Hair follicle dermal papilla cell (primary cell): ENCODE data around the gene C9orf72. TPM values are rescaled to one million over a fixed set of nuclear protein-coding genes. Genes with fewer than 3 reads are reported as not detected.

ENCODE experiments used
- total RNA-seq: library from RNA; depleted of rRNA; stranded (reverse); fragments of >200 nt; gene quantifications from 2 replicates; pipeline ENCODE4 v1.2.3, GENCODE V29; 2012

Gene C9orf72
- total RNA-seq = 3.9 and 4.5 TPM in 2 replicates

DNA sequence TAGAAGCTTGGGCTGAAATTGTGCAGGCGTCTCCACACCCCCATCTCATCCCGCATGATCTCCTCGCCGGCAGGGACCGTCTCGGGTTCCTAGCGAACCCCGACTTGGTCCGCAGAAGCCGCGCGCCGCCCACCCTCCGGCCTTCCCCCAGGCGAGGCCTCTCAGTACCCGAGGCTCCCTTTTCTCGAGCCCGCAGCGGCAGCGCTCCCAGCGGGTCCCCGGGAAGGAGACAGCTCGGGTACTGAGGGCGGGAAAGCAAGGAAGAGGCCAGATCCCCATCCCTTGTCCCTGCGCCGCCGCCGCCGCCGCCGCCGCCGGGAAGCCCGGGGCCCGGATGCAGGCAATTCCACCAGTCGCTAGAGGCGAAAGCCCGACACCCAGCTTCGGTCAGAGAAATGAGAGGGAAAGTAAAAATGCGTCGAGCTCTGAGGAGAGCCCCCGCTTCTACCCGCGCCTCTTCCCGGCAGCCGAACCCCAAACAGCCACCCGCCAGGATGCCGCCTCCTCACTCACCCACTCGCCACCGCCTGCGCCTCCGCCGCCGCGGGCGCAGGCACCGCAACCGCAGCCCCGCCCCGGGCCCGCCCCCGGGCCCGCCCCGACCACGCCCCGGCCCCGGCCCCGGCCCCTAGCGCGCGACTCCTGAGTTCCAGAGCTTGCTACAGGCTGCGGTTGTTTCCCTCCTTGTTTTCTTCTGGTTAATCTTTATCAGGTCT is at the start of gene C9orf72:
C9orf72 (minus strand) TSS at position 564 of the 716 bp plus-strand sequence. CDS start 6,361 bp downstream, outside the sequence.

GRCh38 chr9:27529316-27530278 is 43.7 kb downstream of the C9orf72 start, which contains the start of gene MOB3B:
TSS of gene MOB3B (minus strand) at chr9:27529814. CDS start at chr9:27455550, 74,264 bp downstream.

GRCh38 chr9:27524236-27524635 is 49.0 kb downstream of the C9orf72 start, which contains the start of gene IFNK:
TSS of gene IFNK (plus strand) at chr9:27524290. CDS start at chr9:27524337, 47 bp downstream.

Other genes starting within 250 kb of the C9orf72 start
- not detected in 2 replicates for gene IFNK, start 49.2 kb downstream of the C9orf72 start, total RNA-seq
- gene MOB3B, start 43.7 kb downstream of the C9orf72 start, total RNA-seq = 0.12 and 0.32 TPM in 2 replicates